Gastrocnemius medialis (tissue), 4 donors: Measurements from ENCODE around the gene SLC35G6. TPM values are rescaled to one million over a fixed set of nuclear protein-coding genes. Genes with fewer than 3 reads are reported as not detected.
"Not testable (repeated sequence)": the region's sequence is repeated elsewhere in the genome, so short reads cannot be mapped to it uniquely, and the experiment has no call there.

Experiments
- ATAC-seq, 2 donors: fragments of 150-250 bp; one replicate each; pipeline ENCODE4 v1.9.1; 2016
- DNase-seq, 2 donors: peaks; one replicate each; pipeline ENCODE4 v3.0.0-alpha.2; 2019
- H3K27ac ChIP-seq, 4 donors: fragments of 200-600 bp; sonication (generic); 1 replicate in 1 of 4; 2 replicates in 3 of 4; pipeline ENCODE4 v1.5.1; 2016 to 2018; ENCODE audit warnings: mild to moderate bottlenecking in 2 of 4, moderate library complexity in 1 of 4
- H3K27me3 ChIP-seq, 3 donors: fragments of 200-600 bp; sonication (generic) in 2 of 3; 1 replicate in 1 of 3; 2 replicates in 2 of 3; pipeline versions ENCODE4 v1.5.1 to v1.6.0; 2016 to 2019; ENCODE audit warnings: mild to moderate bottlenecking in 1 of 3, moderate library complexity in 1 of 3
- H3K36me3 ChIP-seq, 2 donors: fragments of 200-600 bp; sonication (generic) in 1 of 2; one replicate each; pipeline ENCODE4 v1.5.1; 2017 to 2018
- H3K4me1 ChIP-seq, 2 donors: fragments of 200-600 bp; sonication (generic) in 1 of 2; one replicate each; pipeline ENCODE4 v1.5.1; 2016 to 2017; ENCODE audit warnings: mild to moderate bottlenecking in 2 of 2
- H3K4me3 ChIP-seq, 4 donors: fragments of 200-600 bp; sonication (generic) in 3 of 4; 1 replicate in 1 of 4; 2 replicates in 3 of 4; pipeline ENCODE4 v1.5.1; 2016 to 2019; ENCODE audit warnings: mild to moderate bottlenecking in 2 of 4
- H3K9me3 ChIP-seq, 3 donors: fragments of 200-600 bp; sonication (generic) in 2 of 3; 1 replicate in 1 of 3; 2 replicates in 2 of 3; pipeline ENCODE4 v1.5.1; 2016 to 2019
- CTCF ChIP-seq, 5 experiments: fragments of 450-650 bp in 3 of 5; fragments of 200-600 bp in 2 of 5; sonication (generic) in 2 of 5; IDR thresholded peaks in 4 of 5; conservative IDR thresholded peaks in 1 of 5; 1 replicate in 4 of 5; 2 replicates in 1 of 5; pipeline ENCODE4 v1.5.1; 2016 to 2019; ENCODE audit warnings: antibody characterized with exemption in 5 of 5, mild to moderate bottlenecking in 3 of 5, moderate library complexity in 3 of 5
- POLR2A ChIP-seq, 2 donors: fragments of 450-650 bp; IDR thresholded peaks; one replicate each; pipeline ENCODE4 v1.6.1; 2017; ENCODE audit warnings: antibody characterized with exemption in 2 of 2, mild to moderate bottlenecking in 2 of 2, moderate library complexity in 2 of 2
- in situ Hi-C, 4 donors: fragments of 200-750 bp; cut with MboI; loops; one replicate each; pipeline versions ENCODE4 v1.15.0 to v1.8.0; 2017; ENCODE audit warnings: low sequenced_read_pairs in 4 of 4
- intact Hi-C: fragments of 100-400 bp; cut with DNase I; formaldehyde crosslinking; loops from one replicate; pipeline ENCODE4 v1.15.1; 2023; ENCODE audit warnings: low total_unique reads
- total RNA-seq, 4 donors: library from RNA; depleted of rRNA; stranded (reverse); fragments of >200 nt; gene quantifications; one replicate each; pipeline versions ENCODE4 v1.1.0 to v1.2.3, GENCODE V29; 2016

Gene SLC35G6
- total RNA-seq, 4 donors from 2014 or later: not detected

DNA sequence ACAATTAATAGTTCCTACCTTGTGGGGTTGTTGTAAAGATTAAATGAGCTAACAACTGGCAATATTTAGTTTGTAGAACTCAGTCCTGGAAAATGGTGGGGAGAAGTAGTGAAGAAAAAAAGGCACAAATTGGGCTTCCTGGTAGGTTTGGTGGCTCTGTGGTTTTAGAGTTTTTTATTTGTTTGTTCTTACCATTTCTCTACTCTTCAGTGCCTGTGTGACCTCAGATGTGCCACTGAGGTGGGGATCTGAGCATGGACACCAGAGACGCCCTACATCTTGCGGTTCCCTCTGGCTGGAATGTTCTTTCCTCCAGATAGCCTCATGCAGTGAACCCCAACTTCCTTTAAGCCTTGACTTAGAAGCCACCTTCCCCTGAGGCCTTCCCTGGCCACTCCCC lies 9.5 kb upstream of the SLC35G6 start:
- no peak for DNase-seq
- Histone ChIP-seq H3K9me3 (no peaks in the 10 kb centered on the region), H3K27ac (peak overlapping the region; percentile 62 to 100 (median 90)), H3K4me1 (peaks cover 62 to 67% of the 10 kb centered on the region in 2 donors), H3K4me3 (no peak overlapping the region), H3K27me3 (no peaks in the 10 kb centered on the region), H3K36me3 (no peaks in the 10 kb centered on the region)
- intact Hi-C loops: no loop called here
- in situ Hi-C loops: no loop called here
- TF ChIP-seq POLR2A (IDR thresholded peaks at IDR 0.05): no peak
- no peak for TF ChIP-seq CTCF (IDR thresholded peaks at IDR 0.05 in 4 of 5, conservative IDR thresholded peaks at IDR 0.05 in 1 of 5)
- ATAC-seq: no peak

DNA sequence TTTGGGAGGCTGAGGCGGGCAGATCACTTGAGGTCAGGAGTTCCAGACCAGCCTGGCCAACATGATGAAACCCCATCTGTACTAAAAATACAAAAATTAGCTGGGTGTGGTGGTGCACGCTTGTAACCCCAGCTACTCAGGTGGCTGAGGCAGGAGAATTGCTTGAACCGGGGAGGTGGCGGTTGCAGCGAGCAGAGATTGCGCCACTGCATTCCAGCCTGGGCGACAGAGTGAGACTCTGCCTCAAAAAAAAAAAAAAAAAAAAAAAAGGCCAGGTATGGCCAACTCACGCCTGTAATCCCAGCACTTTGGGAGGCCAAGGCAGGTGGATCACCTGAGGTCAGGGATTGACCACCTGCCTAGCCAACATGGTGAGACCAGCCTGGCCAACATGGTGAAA lies 6.5 kb upstream of the SLC35G6 start:
- H3K27me3 ChIP-seq, H3K9me3 ChIP-seq, H3K4me3 ChIP-seq, H3K36me3 ChIP-seq, ATAC-seq, intact Hi-C loops: not testable (repeated sequence)
- H3K27ac ChIP-seq: peak overlapping the region; percentile 97 to 100 (median 100)
- DNase-seq: peak in 1 of 2 donors; percentile 73
- peaks cover 66 to 74% of the 10 kb centered on the region in 2 donors for H3K4me1 ChIP-seq
- in situ Hi-C loops: loop anchor here in 1 of 4 donors (5.0 kb wide), 1 partner anchor 32 kb away; no protein-coding TSS in a partner anchor

- in situ Hi-C loops: loop anchor here in 1 of 4 donors (5.0 kb wide), 1 partner anchor 34 kb away; no protein-coding TSS in a partner anchor
- ATAC-seq (peak; percentile 72 to 76), DNase-seq (peak; percentile 79 to 89)
- Histone ChIP-seq H3K4me1 (peaks cover 67 to 74% of the 10 kb centered on the region in 2 donors), H3K4me3 (peak overlapping the region in 2 of 4 donors; percentile 6 to 22), H3K9me3 (no peaks in the 10 kb centered on the region), H3K36me3 (no peaks in the 10 kb centered on the region), H3K27ac (peak overlapping the region; percentile 97 to 100 (median 100)), H3K27me3 (no peaks in the 10 kb centered on the region)
- TF ChIP-seq CTCF (IDR thresholded peaks at IDR 0.05 in 4 of 5, conservative IDR thresholded peaks at IDR 0.05 in 1 of 5) (no peak), POLR2A (IDR thresholded peaks at IDR 0.05) (peak; percentile 58 to 60)
- intact Hi-C loops: loop anchor here (2.0 kb wide), 1 partner anchor 31 kb away; the partner anchor contains the start of gene CHRNB1
Measured at GRCh38 chr17:7475764-7476422, 5.4 kb upstream of the SLC35G6 start.

DNA sequence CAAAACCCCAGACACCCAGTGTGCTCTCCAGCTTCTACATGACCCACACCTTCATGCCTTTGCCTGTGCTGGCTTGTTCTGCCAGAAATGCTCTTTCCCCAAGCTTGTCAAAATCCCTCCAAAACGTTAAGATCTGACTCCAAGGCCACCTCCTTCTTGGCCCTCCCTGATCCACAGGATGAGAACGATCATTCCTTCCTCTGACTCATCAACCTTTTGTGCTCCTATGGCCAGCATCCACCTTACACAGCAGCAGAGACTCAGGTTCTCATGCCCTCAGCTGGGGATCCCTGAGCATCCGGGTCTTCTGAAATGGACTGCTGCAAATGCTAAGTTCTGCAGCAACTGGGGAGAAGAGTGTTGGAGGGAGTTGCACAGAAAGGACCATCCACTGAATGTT lies 4.8 kb upstream of the SLC35G6 start:
- no peak for TF ChIP-seq CTCF (IDR thresholded peaks at IDR 0.05 in 4 of 5, conservative IDR thresholded peaks at IDR 0.05 in 1 of 5)
- no peak for TF ChIP-seq POLR2A (IDR thresholded peaks at IDR 0.05)
- Histone ChIP-seq H3K4me3 (no peak overlapping the region), H3K36me3 (no peaks in the 10 kb centered on the region), H3K27ac (peak overlapping the region; percentile 97 to 100 (median 100)), H3K27me3 (no peaks in the 10 kb centered on the region), H3K4me1 (peaks cover 61 to 74% of the 10 kb centered on the region in 2 donors), H3K9me3 (no peaks in the 10 kb centered on the region)
- in situ Hi-C loops (loop anchor here in 1 of 4 donors (5.0 kb wide), 1 partner anchor 34 kb away; no protein-coding TSS in a partner anchor), intact Hi-C loops (loop anchor here (2.0 kb wide), 1 partner anchor 32 kb away; the partner anchor contains the start of gene CHRNB1)
- DNase-seq (peak in 1 of 2 donors; percentile 53), ATAC-seq (peak; percentile 25 to 34)

DNA sequence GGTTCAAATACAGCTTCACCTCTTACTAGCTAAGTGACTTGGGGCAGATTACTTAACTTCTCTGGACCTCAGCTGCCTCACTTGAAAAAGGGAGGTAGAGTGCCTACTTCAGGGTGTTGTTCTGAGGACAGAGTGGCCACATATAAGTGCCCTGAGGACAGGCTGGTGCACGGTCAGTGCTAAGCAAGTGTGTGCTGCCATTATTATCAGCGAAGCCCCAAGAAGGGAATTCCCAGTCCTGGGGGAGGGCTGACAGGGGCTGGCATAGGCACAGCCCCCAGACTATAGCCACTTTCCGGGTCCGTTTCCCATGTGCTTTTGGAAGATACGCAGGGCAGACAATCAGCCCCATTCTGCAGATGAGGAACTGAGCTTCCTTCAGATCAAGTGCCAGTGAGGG lies 4.3 kb upstream of the SLC35G6 start:
- peak overlapping the region; percentile 97 to 100 (median 100) for H3K27ac ChIP-seq
- no peaks in the 10 kb centered on the region for H3K36me3 ChIP-seq
- peak overlapping the region; percentile 80 to 99 (median 92) for H3K4me3 ChIP-seq
- H3K9me3 ChIP-seq: no peaks in the 10 kb centered on the region
- ATAC-seq (no peak), DNase-seq (no peak)
- H3K27me3 ChIP-seq: no peaks in the 10 kb centered on the region
- TF ChIP-seq POLR2A (IDR thresholded peaks at IDR 0.05) (no peak), CTCF (IDR thresholded peaks at IDR 0.05 in 4 of 5, conservative IDR thresholded peaks at IDR 0.05 in 1 of 5) (no peak)
- in situ Hi-C loops (loop anchor here in 1 of 4 donors (5.0 kb wide), 1 partner anchor 35 kb away; no protein-coding TSS in a partner anchor), intact Hi-C loops (loop anchor here (2.0 kb wide), 1 partner anchor 32 kb away; the partner anchor contains the start of gene CHRNB1)
- peaks cover 57 to 74% of the 10 kb centered on the region in 2 donors for H3K4me1 ChIP-seq
